ENCODE results near the gene DPP3.
"Not testable (repeated sequence)": the region's sequence is repeated elsewhere in the genome, so short reads cannot be mapped to it uniquely, and the experiment has no call there.

Gene DPP3

GRCh38 chr11:66539870-66540213 lies 59.6 kb downstream of the DPP3 start:
- DNase-seq = no peak

GRCh38 chr11:66540598-66540997 lies 60.4 kb downstream of the DPP3 start:
- DNase-seq = not testable (repeated sequence)

- no peak for DNase-seq
Measured at GRCh38 chr11:66541892-66542291, 61.7 kb downstream of the DPP3 start.

GRCh38 chr11:66542362-66542761 lies 62.1 kb downstream of the DPP3 start:
- no peak for DNase-seq

- no peak for DNase-seq
Measured at GRCh38 chr11:66543263-66544107, 63.3 kb downstream of the DPP3 start.

GRCh38 chr11:66544952-66545351 lies 64.7 kb downstream of the DPP3 start:
- not testable (repeated sequence) for DNase-seq

GRCh38 chr11:66545701-66546367 lies 65.6 kb downstream of the DPP3 start, which contains the start of gene ZDHHC24:
ZDHHC24 (minus strand) TSS chr11:66546048; CDS start chr11:66546003, 45 bp downstream.
- DNase-seq = peak; percentile 79

GRCh38 chr11:66546368-66546965 lies 66.2 kb downstream of the DPP3 start, which contains the start of gene ACTN3:
ACTN3 (plus strand) TSS chr11:66546903; CDS start chr11:66546938, 35 bp downstream.
- DNase-seq = no peak

GRCh38 chr11:66546966-66547661 lies 66.9 kb downstream of the DPP3 start:
- no peak for DNase-seq

GRCh38 chr11:66547662-66548009 lies 67.4 kb downstream of the DPP3 start:
- no peak for DNase-seq

- DNase-seq = no peak
Measured at GRCh38 chr11:66548041-66548440, 67.8 kb downstream of the DPP3 start.

GRCh38 chr11:66548774-66549630 lies 68.8 kb downstream of the DPP3 start:
- DNase-seq = no peak

- no peak for DNase-seq
Measured at GRCh38 chr11:66549696-66550095, 69.5 kb downstream of the DPP3 start.

- no peak for DNase-seq
Measured at GRCh38 chr11:66550887-66551286, 70.7 kb downstream of the DPP3 start.

GRCh38 chr11:66554602-66555001 lies 74.4 kb downstream of the DPP3 start:
- no peak for DNase-seq

GRCh38 chr11:66555416-66555815 lies 75.2 kb downstream of the DPP3 start:
- DNase-seq = no peak

GRCh38 chr11:66556086-66556485 lies 75.9 kb downstream of the DPP3 start:
- peak; percentile 85 for DNase-seq

GRCh38 chr11:66557733-66558326 lies 77.6 kb downstream of the DPP3 start:
- peak; percentile 7 for DNase-seq

Measured in DMS79 treated with DMSO at 0.1 percent for 48 hours (cell line).